ENCODE measurements around the gene ATP2A2. TPM values are rescaled to one million over a fixed set of nuclear protein-coding genes. Genes with fewer than 3 reads are reported as not detected.

Gene ATP2A2
- total and polyA plus RNA-seq, 2 of the 8 experiments (the other 6 are each of a cell fraction or from before 2014, with no cell fraction given): 86.1 to 271 TPM

GRCh38 chr12:110281549-110282299 lies 677 bp downstream of the ATP2A2 start:
- POLR2A ChIA-PET (ENCODE audit: partially characterized antibody): interaction anchor here (0.8 to 4.5 kb wide), 30 partner anchors 9 to 282 kb away, joined by 3 to 41 read pairs (median 4); partner anchors contain the start of genes ANKRD13A, FAM216A, GPN3 and IFT81
- H3K23me2 ChIP-seq (ENCODE audit: low read depth, low read length): peaks cover 15% of the 10 kb centered on the region
- peak overlapping the region; percentile 97 for H3K27ac ChIP-seq (ENCODE audit: low read depth, low read length)
- H4K91ac ChIP-seq (replicated peaks; ENCODE audit: insufficient read length, low read length): peak overlapping the region; percentile 95
- peak overlapping the region; percentile 9; the same call in 1 of the 2 replicates for H2AFZ ChIP-seq (ENCODE audit: low read length)
- H2BK15ac ChIP-seq (ENCODE audit: low read length): 0 out of 2 replicates have a peak overlapping the region, but pooled peaks have one; percentile 61
- peak overlapping the region; percentile 63 for H2BK120ac ChIP-seq (replicated peaks; ENCODE audit: low read depth, low read length)
- H4K8ac ChIP-seq (ENCODE audit: extremely low read depth, insufficient read depth, low read length): peak overlapping the region; percentile 97; the same call in 1 of the 2 replicates
- peaks cover 4 to 13% (median 8%) of the 10 kb centered on the region in 4 experiments; a peak in 5 of 7 replicates for H3K4me1 ChIP-seq (replicated peaks in 1 of 4; ENCODE audit: control insufficient read depth in 3 of 4, insufficient read depth in 4 of 4, low read length in 3 of 4)
- H2BK5ac ChIP-seq (ENCODE audit: low read depth, low read length): peak overlapping the region; percentile 99
- peak overlapping the region; percentile 99 for H4K5ac ChIP-seq (ENCODE audit: insufficient read length, low read depth, low read length)
- 2% methylated on average over 54 of the region's 82 CpGs; no CpG with 5 or more reads in 1 of the 2 experiments for WGBS, 2 experiments (ENCODE audit: extremely low coverage in 1 of 2, insufficient coverage in 1 of 2, insufficient read length in 1 of 2, insufficient replicate concordance in 2 of 2, low coverage in 1 of 2, low lambda C conversion rate in 2 of 2, missing lambda C conversion rate in 1 of 2)
- H3K4me3 ChIP-seq (ENCODE audit: extremely low read depth in 1 of 4, insufficient read depth in 2 of 4, low read depth in 3 of 4, low read length in 4 of 4): peak overlapping the region; percentile 91 to 98 (median 94)
- FAIRE-seq: no peak
- H2BK20ac ChIP-seq (ENCODE audit: low read length): no peak overlapping the region
- peak overlapping the region; percentile 96 for H3K56ac ChIP-seq (replicated peaks; ENCODE audit: insufficient read length, low read depth, low read length)
- H3K79me2 ChIP-seq (ENCODE audit: control insufficient read depth in 1 of 2, insufficient read depth in 2 of 2, low read length in 2 of 2): peaks cover 24 to 48% of the 10 kb centered on the region in 2 experiments
- H4K20me1 ChIP-seq (replicated peaks in 1 of 2; ENCODE audit: control insufficient read depth in 1 of 2, insufficient read depth in 2 of 2, low read length in 2 of 2): peaks cover 10 to 18% of the 10 kb centered on the region in 2 experiments
- peak overlapping the region; percentile 71 to 74 for H3K4me2 ChIP-seq (ENCODE audit: insufficient read depth in 1 of 2, low read depth in 2 of 2, low read length in 2 of 2)
- H3K9me3 ChIP-seq (ENCODE audit: insufficient read depth in 2 of 2, low read depth in 1 of 2, low read length in 1 of 2): no peaks in the 10 kb centered on the region
- H2AK5ac ChIP-seq (ENCODE audit: low read depth, low read length): peak overlapping the region; percentile 95; the same call in 1 of the 2 replicates
- H3K18ac ChIP-seq (ENCODE audit: extremely low read depth, low read length): peak overlapping the region; percentile 98
- peaks cover 0 to 3% (median 1%) of the 10 kb centered on the region in 4 experiments; a peak in 2 of 7 replicates for H3K27me3 ChIP-seq (replicated peaks in 1 of 4; ENCODE audit: control insufficient read depth in 3 of 4, extremely low read depth in 1 of 4, insufficient read depth in 3 of 4, low read length in 3 of 4)
- peaks cover 0 to 28% (median 4%) of the 10 kb centered on the region in 4 experiments; a peak in 3 of 8 replicates for H3K36me3 ChIP-seq (ENCODE audit: control insufficient read depth in 2 of 4, insufficient read depth in 4 of 4, low read length in 3 of 4)
- peak in 1 of 2 experiments; percentile 72 for DNase-seq (ENCODE audit: low read depth in 1 of 2, low spot score in 2 of 2)
- H3K9ac ChIP-seq (replicated peaks in 1 of 4; ENCODE audit: extremely low read depth in 1 of 4, low read depth in 3 of 4, low read length in 3 of 4): peak overlapping the region; percentile 89 to 99 (median 98)
- H3K23ac ChIP-seq (ENCODE audit: insufficient read length): peak overlapping the region; percentile 53
- CTCF ChIA-PET (ENCODE audit: partially characterized antibody): interaction anchor here (1.1 to 1.3 kb wide), 3 partner anchors 11 to 49 kb away, joined by 3 to 6 read pairs (median 4); no protein-coding TSS in a partner anchor
- H3K79me1 ChIP-seq (ENCODE audit: low read depth, low read length): no peaks in the 10 kb centered on the region; the same call in 1 of the 2 replicates
- H2BK12ac ChIP-seq (ENCODE audit: low read depth, low read length): peak overlapping the region; percentile 80; the same call in 1 of the 2 replicates
- peak overlapping the region; percentile 37 for H3K14ac ChIP-seq (ENCODE audit: insufficient read length)
- peak overlapping the region; percentile 100 for H3K4ac ChIP-seq (replicated peaks; ENCODE audit: insufficient read length, low read depth, low read length)
- TF ChIP-seq ATF2 (IDR thresholded peaks at IDR 0.05; ENCODE audit: low read length) (0 out of 2 replicates have a peak, but pooled peaks have one; percentile 71), PHF8 (conservative IDR thresholded peaks at IDR 0.05; ENCODE audit: low read depth, low read length) (peak; percentile 77), GABPA (IDR thresholded peaks at IDR 0.05; ENCODE audit: borderline replicate concordance, insufficient read depth, low read length) (0 out of 2 replicates have a peak, but pooled peaks have one; percentile 16), JUND (IDR thresholded peaks at IDR 0.05; ENCODE audit: low read length) (no peak; the same call in 1 of the 2 replicates), ASH2L (IDR thresholded peaks at IDR 0.05; ENCODE audit: low read length) (peak; percentile 66)
